K562 (cell line): ENCODE data around the gene ANO2. TPM values are rescaled to one million over a fixed set of nuclear protein-coding genes. Genes with fewer than 3 reads are reported as not detected.

Experiments used
- ATAC-seq: fragments of 200-7000 bp; cut with Tn5 transposase; 3 replicates; pipeline ENCODE4 v1.9.1; 2020; ENCODE audit warnings: moderate library complexity
- BruUV-seq: library from RNA; stranded (reverse); fragments of 400-500 nt; replicated peaks from 2 replicates; lab custom pipeline; 2021; lab: Mats Ljungman, UMichigan
- CTCF ChIA-PET: fragments of 300-600 bp; formaldehyde crosslinking; extraction: SDS; loops from one replicate; lab custom pipeline; 2021; ENCODE audit warnings: low intra/inter-chr PET ratio; lab: Yijun Ruan, JAX
- POLR2A ChIA-PET: fragments of 300-600, 350-650 bp; sonication (Branson Sonifier 250); formaldehyde crosslinking; extraction: SDS; loops from one replicate; lab custom pipeline; 2021; ENCODE audit warnings: antibody characterized with exemption, inconsistent platforms; lab: Yijun Ruan, JAX
- DNase-seq, 4 experiments: peaks; one replicate each; pipeline versions ENCODE4 v3.0.0 to v3.0.0-alpha.2; 2011 to 2018; ENCODE audit warnings: low spot score in 3 of 4, mixed read lengths in 3 of 4; ENCODE audit errors: extremely low read depth in 1 of 4
- FAIRE-seq: peaks from 2 replicates; lab custom pipeline; 2011; peaks lifted over from hg19 to GRCh38; lab: Jason Lieb, UNC
- H2AFZ ChIP-seq: 2 replicates; pipeline ENCODE4 v1.6.0; 2011; ENCODE audit warnings: low read depth, low read length, control low read depth, inconsistent platforms
- H3K27ac ChIP-seq: fragments of 200-600 bp; 3 replicates; pipeline ENCODE4 v1.8.0; 2011; ENCODE audit warnings: low read depth, mild to moderate bottlenecking, control low read depth, inconsistent platforms, low read length, moderate library complexity, mixed read lengths; ENCODE audit errors: extremely low read depth
- H3K27me3 ChIP-seq, 2 experiments: fragments of 300-600 bp in 1 of 2; 2 replicates in 1 of 2; 3 replicates in 1 of 2; pipeline versions ENCODE4 v1.6.0 to v1.8.0; 2011; ENCODE audit warnings: inconsistent platforms in 2 of 2, low read length in 2 of 2, mild to moderate bottlenecking in 1 of 2, mixed read lengths in 1 of 2, moderate library complexity in 1 of 2; ENCODE audit not compliant: control insufficient read depth in 2 of 2, insufficient read depth in 2 of 2
- H3K36me3 ChIP-seq: fragments of 300-600 bp; 3 replicates; pipeline ENCODE4 v1.8.0; 2011; ENCODE audit warnings: mild to moderate bottlenecking, low read length, inconsistent platforms; ENCODE audit not compliant: control insufficient read depth, insufficient read depth
- H3K4me1 ChIP-seq, 2 experiments: fragments of 200-600 bp in 1 of 2; replicated peaks in 1 of 2; 2 replicates in 1 of 2; 3 replicates in 1 of 2; pipeline versions ENCODE4 v1.5.1 to v1.8.0; 2011; ENCODE audit warnings: inconsistent platforms in 2 of 2, low read length in 2 of 2, mild to moderate bottlenecking in 1 of 2, mixed read lengths in 1 of 2, moderate library complexity in 1 of 2; ENCODE audit not compliant: control insufficient read depth in 2 of 2, insufficient read depth in 2 of 2
- H3K4me2 ChIP-seq: 2 replicates; pipeline ENCODE4 v1.6.1; 2011; ENCODE audit warnings: low read length, control low read depth, inconsistent platforms, mixed read lengths; ENCODE audit not compliant: insufficient read depth
- H3K4me3 ChIP-seq: fragments of 200-600 bp; sonication (generic), shearing (Covaris generic); 2 replicates; pipeline ENCODE4 v1.5.1; 2016; ENCODE audit warnings: control low read depth, inconsistent platforms
- H3K79me2 ChIP-seq: fragments of 200-600 bp; 3 replicates; pipeline ENCODE4 v1.8.0; 2011; ENCODE audit warnings: low read length, inconsistent platforms; ENCODE audit not compliant: control insufficient read depth, insufficient read depth
- H3K9ac ChIP-seq, 2 experiments: 2 replicates each; pipeline versions ENCODE4 v1.6.0 to v1.6.1; 2011; ENCODE audit warnings: low read depth in 2 of 2, low read length in 2 of 2, control low read depth in 1 of 2, inconsistent platforms in 1 of 2, mild to moderate bottlenecking in 1 of 2, mixed read lengths in 1 of 2; ENCODE audit not compliant: insufficient read depth in 1 of 2
- H3K9me1 ChIP-seq: one replicate; pipeline ENCODE4 v1.6.0; 2011; ENCODE audit warnings: inconsistent platforms, mild to moderate bottlenecking, low read length, moderate library complexity; ENCODE audit not compliant: control insufficient read depth, insufficient read depth
- H3K9me3 ChIP-seq: replicated peaks from 2 replicates; pipeline ENCODE4 v1.5.1; 2011; ENCODE audit warnings: low read depth, low read length, inconsistent platforms; ENCODE audit not compliant: control insufficient read depth, insufficient read depth
- H4K20me1 ChIP-seq: replicated peaks from 2 replicates; pipeline ENCODE4 v1.6.1; 2011; ENCODE audit warnings: low read length, inconsistent platforms, mixed read lengths; ENCODE audit not compliant: control insufficient read depth, insufficient read depth
- ARID3B ChIP-seq: fragments of 250-450 bp; sonication (Bioruptor Pico); IDR thresholded peaks from 2 replicates; pipeline ENCODE4 v1.4.0; 2020; ENCODE audit warnings: borderline replicate concordance
- CHD1 ChIP-seq: fragments of 200-600 bp; sonication (generic); IDR thresholded peaks from one replicate; pipeline ENCODE4 v1.6.1; 2012; ENCODE audit warnings: mild to moderate bottlenecking, moderate library complexity, low read length, inconsistent platforms
- CLOCK ChIP-seq: fragments of 250-450 bp; sonication (Bioruptor Pico); IDR thresholded peaks from 2 replicates; pipeline ENCODE4 v1.4.0; 2020; ENCODE audit warnings: mild to moderate bottlenecking, moderate library complexity, borderline replicate concordance
- CREB3L1 ChIP-seq: fragments of 450-650 bp; IDR thresholded peaks from 2 replicates; pipeline ENCODE4 v1.6.1; 2014; ENCODE audit warnings: low read depth, mild to moderate bottlenecking, moderate library complexity, borderline replicate concordance
- GATAD2B ChIP-seq: fragments of 450-650 bp; IDR thresholded peaks from 2 replicates; pipeline ENCODE4 v1.6.1; 2017; ENCODE audit warnings: mild to moderate bottlenecking, borderline replicate concordance
- IRF1 ChIP-seq: sonication (generic); formaldehyde crosslinking; IDR thresholded peaks from 2 replicates; pipeline ENCODE4 v1.8.0; 2022; ENCODE audit warnings: missing genetic modification reagents, mild to moderate bottlenecking, borderline replicate concordance
- IRF2 ChIP-seq: sonication (generic); formaldehyde crosslinking; IDR thresholded peaks from 2 replicates; pipeline ENCODE4 v1.8.1; 2022; ENCODE audit warnings: mild to moderate bottlenecking, missing genetic modification reagents
- STAT6 ChIP-seq: sonication (generic); formaldehyde crosslinking; IDR thresholded peaks from 2 replicates; pipeline ENCODE4 v1.8.1; 2023; ENCODE audit warnings: mild to moderate bottlenecking, missing genetic modification reagents
- VEZF1 ChIP-seq: fragments of 200-800 bp; sonication (Bioruptor generic); IDR thresholded peaks from 2 replicates; pipeline ENCODE4 v1.6.1; 2017; ENCODE audit warnings: missing genetic modification characterization, missing compliant biosample characterization
- ZC3H8 ChIP-seq: fragments of 450-650 bp; IDR thresholded peaks from 2 replicates; pipeline ENCODE4 v1.6.1; 2017
- ZNF263 ChIP-seq: sonication (generic); formaldehyde crosslinking; IDR thresholded peaks from 2 replicates; pipeline ENCODE4 v1.8.0; 2022; ENCODE audit warnings: mild to moderate bottlenecking, missing genetic modification reagents, borderline replicate concordance
- WGBS: fragments of 100-300 bp; shearing (Covaris generic); methylation state at CpG from one replicate; pipeline ENCODE4 v1.1.6; 2016; ENCODE audit warnings: low coverage, mixed read lengths; ENCODE audit not compliant: insufficient coverage; ENCODE audit errors: missing lambda C conversion rate; 5-methylcytosine and 5-hydroxymethylcytosine counted together
- in situ Hi-C: fragments of 300-500 bp; cut with MboI; formaldehyde crosslinking; loops from 4 replicates; pipeline ENCODE4 v1.15.0; 2018; ENCODE audit warnings: inconsistent platforms, mixed read lengths
- intact Hi-C: fragments of 100-400 bp; cut with micrococcal nuclease; formaldehyde crosslinking; loops from 2 replicates; pipeline ENCODE4 v1.14.2; 2022
- polyA plus RNA-seq, 8 experiments: library from polyadenylated mRNA; depleted of rRNA in 4 of 8; stranded (reverse) in 5 of 8; unstranded in 3 of 8; fragments of >200 nt; fragmentation: Nextera tagmentation in 2 of 8; fragmentation: Illumina TruSeq in 1 of 8; extraction: Ambion mirVana in 2 of 8; extraction: Trizol in 1 of 8; gene quantifications; 2 replicates each; pipeline versions ENCODE4 v1.2.1 to v1.2.3, GENCODE V29; 2011 to 2014; ENCODE audit warnings: inconsistent platforms in 1 of 8, missing spikeins in 1 of 8
- total RNA-seq, 7 experiments: library from RNA; depleted of rRNA in 6 of 7; stranded (reverse); fragments of >200 nt in 6 of 7; fragmentation: Illumina TruSeq in 2 of 7; extraction: Trizol in 2 of 7; gene quantifications; 2 replicates each; pipeline versions ENCODE4 v1.2.1 to v1.2.3, GENCODE V29; 2011 to 2021; ENCODE audit warnings: low replicate concordance in 1 of 7

Gene ANO2
- total and polyA plus RNA-seq, 9 of the 15 experiments (the other 6 are each of a cell fraction or from before 2014, with no cell fraction given), result 0.64 TPM; not detected in 8

GRCh38 chr12:5733916-5734315, 211.1 kb downstream of the ANO2 start:
- no peaks in the 10 kb centered on the region for H3K9me1 ChIP-seq
- no peak overlapping the region for H3K4me3 ChIP-seq
- DNase-seq (no peak), FAIRE-seq (no peak), ATAC-seq (no peak)
- H3K79me2 ChIP-seq, result no peaks in the 10 kb centered on the region
- no peaks in the 10 kb centered on the region for H3K36me3 ChIP-seq
- no peak overlapping the region for H3K27ac ChIP-seq
- H3K27me3 ChIP-seq, result no peaks in the 10 kb centered on the region; a peak in 1 of 5 replicates
- 22% methylated on average over 5 of the region's 5 CpGs for WGBS
- intact Hi-C loops (no loop called here), in situ Hi-C loops (no loop called here)
- no peaks in the 10 kb centered on the region for H4K20me1 ChIP-seq
- H3K9ac ChIP-seq, result no peak overlapping the region
- BruUV-seq, result no TSS peak
- H2AFZ ChIP-seq, result no peak overlapping the region
- POLR2A ChIA-PET, result interaction anchor here (1.0 to 2.4 kb wide), 2 partner anchors 13 to 15 kb away, joined by 3 to 6 read pairs; no protein-coding TSS in a partner anchor
- CTCF ChIA-PET, result no interaction called here
- H3K4me2 ChIP-seq, result no peak overlapping the region
- peaks cover 0 to 5% of the 10 kb centered on the region in 2 experiments; a peak in 2 of 5 replicates for H3K4me1 ChIP-seq
- no peaks in the 10 kb centered on the region for H3K9me3 ChIP-seq
- TF ChIP-seq CREB3L1 (no peak), ZNF263 (CRISPR knock-in tag) (no peak), ARID3B (CRISPR knock-in tag) (no peak), CHD1 (no peak), STAT6 (CRISPR knock-in tag) (no peak), CLOCK (CRISPR knock-in tag) (no peak), VEZF1 (CRISPR knock-in tag) (no peak), ZC3H8 (no peak), IRF2 (CRISPR knock-in tag) (no peak), GATAD2B (no peak), IRF1 (CRISPR knock-in tag) (no peak)
